Suprapubic skin (tissue), 4 donors: ENCODE data around the gene OPTN. TPM values are rescaled to one million over a fixed set of nuclear protein-coding genes. Genes with fewer than 3 reads are reported as not detected.
"Not testable (repeated sequence)": the region's sequence is repeated elsewhere in the genome, so short reads cannot be mapped to it uniquely, and the experiment has no call there.

Experiments used
- DNase-seq, 2 donors: peaks; one replicate each; pipeline ENCODE4 v3.0.0-alpha.2; 2019; ENCODE audit warnings: low spot score in 2 of 2
- H3K27ac ChIP-seq: fragments of 200-600 bp; sonication (generic); one replicate; pipeline ENCODE4 v1.5.1; 2019
- H3K27me3 ChIP-seq: fragments of 200-600 bp; sonication (generic); one replicate; pipeline ENCODE4 v1.5.1; 2019
- H3K36me3 ChIP-seq: fragments of 200-600 bp; sonication (generic); one replicate; pipeline ENCODE4 v1.5.1; 2019
- H3K4me1 ChIP-seq: fragments of 200-600 bp; sonication (generic); one replicate; pipeline ENCODE4 v1.5.1; 2019
- H3K4me3 ChIP-seq: fragments of 200-600 bp; sonication (generic); one replicate; pipeline ENCODE4 v1.5.1; 2019; ENCODE audit warnings: mild to moderate bottlenecking
- H3K9me3 ChIP-seq: fragments of 200-600 bp; sonication (generic); one replicate; pipeline ENCODE4 v1.5.1; 2019
- EP300 ChIP-seq: sonication (generic); formaldehyde crosslinking; IDR thresholded peaks from one replicate; pipeline ENCODE4 v1.6.1; 2017; ENCODE audit warnings: antibody characterized with exemption
- POLR2A ChIP-seq, 2 donors: fragments of 450-650 bp; IDR thresholded peaks; one replicate each; pipeline ENCODE4 v1.6.1; 2017; ENCODE audit warnings: antibody characterized with exemption in 2 of 2, mild to moderate bottlenecking in 2 of 2, moderate library complexity in 2 of 2
- POLR2AphosphoS5 ChIP-seq, 3 donors: sonication (generic); formaldehyde crosslinking; IDR thresholded peaks; one replicate each; pipeline ENCODE4 v1.6.1; 2017; ENCODE audit warnings: antibody characterized with exemption in 3 of 3
- WGBS: methylation state at CpG from one replicate; pipeline ENCODE4 v1.1.5; 2018; 5-methylcytosine and 5-hydroxymethylcytosine counted together
- total RNA-seq, 4 donors: library from RNA; depleted of rRNA; stranded (reverse); fragments of >200 nt; gene quantifications; one replicate each; pipeline ENCODE4 v1.1.0, GENCODE V29; 2016
- TF ChIP-seq, protein P1 (sequence below), 2 donors: fragments of 200-600 bp in 1 of 2; fragments of 450-650 bp in 1 of 2; sonication (generic) in 1 of 2; IDR thresholded peaks; one replicate each; pipeline ENCODE4 v1.5.1; 2016 to 2019; ENCODE audit warnings: antibody characterized with exemption in 2 of 2, mild to moderate bottlenecking in 1 of 2, moderate library complexity in 1 of 2

OPTN gene
- total RNA-seq, 4 donors from 2014 or later: 43.7 to 75.6 (median 62.5) TPM

DNA sequence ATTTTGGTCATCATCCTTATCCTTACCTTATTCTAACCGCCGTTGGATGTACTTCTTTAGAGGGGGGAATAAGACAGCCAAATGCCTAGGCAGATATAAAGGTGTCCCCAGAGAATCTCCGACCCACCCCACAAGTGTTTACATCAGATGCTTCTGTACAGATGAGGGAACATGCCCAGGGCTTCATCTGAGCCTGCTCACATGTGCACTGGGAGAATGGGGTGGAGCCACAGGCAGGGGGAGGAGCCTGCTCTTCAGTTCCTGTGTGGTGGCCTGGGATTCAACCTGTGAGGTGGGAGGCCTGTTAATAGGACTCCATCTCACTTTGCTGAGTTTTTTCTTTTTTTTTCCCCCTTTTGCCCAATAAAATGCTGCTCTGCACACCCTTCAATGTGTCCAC, 27.6 kb upstream of the OPTN start:
- Histone ChIP-seq H3K27me3 (no peaks in the 10 kb centered on the region), H3K4me3 (no peak overlapping the region), H3K27ac (no peak overlapping the region), H3K9me3 (no peaks in the 10 kb centered on the region), H3K36me3 (no peaks in the 10 kb centered on the region), H3K4me1 (peaks cover 12% of the 10 kb centered on the region)
- WGBS: 97% methylated on average over 3 of the region's 3 CpGs
- DNase-seq: no peak
- no peak for TF ChIP-seq POLR2A (IDR thresholded peaks at IDR 0.05)
- TF ChIP-seq, protein P1, sequence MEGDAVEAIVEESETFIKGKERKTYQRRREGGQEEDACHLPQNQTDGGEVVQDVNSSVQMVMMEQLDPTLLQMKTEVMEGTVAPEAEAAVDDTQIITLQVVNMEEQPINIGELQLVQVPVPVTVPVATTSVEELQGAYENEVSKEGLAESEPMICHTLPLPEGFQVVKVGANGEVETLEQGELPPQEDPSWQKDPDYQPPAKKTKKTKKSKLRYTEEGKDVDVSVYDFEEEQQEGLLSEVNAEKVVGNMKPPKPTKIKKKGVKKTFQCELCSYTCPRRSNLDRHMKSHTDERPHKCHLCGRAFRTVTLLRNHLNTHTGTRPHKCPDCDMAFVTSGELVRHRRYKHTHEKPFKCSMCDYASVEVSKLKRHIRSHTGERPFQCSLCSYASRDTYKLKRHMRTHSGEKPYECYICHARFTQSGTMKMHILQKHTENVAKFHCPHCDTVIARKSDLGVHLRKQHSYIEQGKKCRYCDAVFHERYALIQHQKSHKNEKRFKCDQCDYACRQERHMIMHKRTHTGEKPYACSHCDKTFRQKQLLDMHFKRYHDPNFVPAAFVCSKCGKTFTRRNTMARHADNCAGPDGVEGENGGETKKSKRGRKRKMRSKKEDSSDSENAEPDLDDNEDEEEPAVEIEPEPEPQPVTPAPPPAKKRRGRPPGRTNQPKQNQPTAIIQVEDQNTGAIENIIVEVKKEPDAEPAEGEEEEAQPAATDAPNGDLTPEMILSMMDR (IDR thresholded peaks at IDR 0.05): no peak
- no peak for TF ChIP-seq EP300
- TF ChIP-seq POLR2AphosphoS5 (IDR thresholded peaks at IDR 0.05): no peak

DNA sequence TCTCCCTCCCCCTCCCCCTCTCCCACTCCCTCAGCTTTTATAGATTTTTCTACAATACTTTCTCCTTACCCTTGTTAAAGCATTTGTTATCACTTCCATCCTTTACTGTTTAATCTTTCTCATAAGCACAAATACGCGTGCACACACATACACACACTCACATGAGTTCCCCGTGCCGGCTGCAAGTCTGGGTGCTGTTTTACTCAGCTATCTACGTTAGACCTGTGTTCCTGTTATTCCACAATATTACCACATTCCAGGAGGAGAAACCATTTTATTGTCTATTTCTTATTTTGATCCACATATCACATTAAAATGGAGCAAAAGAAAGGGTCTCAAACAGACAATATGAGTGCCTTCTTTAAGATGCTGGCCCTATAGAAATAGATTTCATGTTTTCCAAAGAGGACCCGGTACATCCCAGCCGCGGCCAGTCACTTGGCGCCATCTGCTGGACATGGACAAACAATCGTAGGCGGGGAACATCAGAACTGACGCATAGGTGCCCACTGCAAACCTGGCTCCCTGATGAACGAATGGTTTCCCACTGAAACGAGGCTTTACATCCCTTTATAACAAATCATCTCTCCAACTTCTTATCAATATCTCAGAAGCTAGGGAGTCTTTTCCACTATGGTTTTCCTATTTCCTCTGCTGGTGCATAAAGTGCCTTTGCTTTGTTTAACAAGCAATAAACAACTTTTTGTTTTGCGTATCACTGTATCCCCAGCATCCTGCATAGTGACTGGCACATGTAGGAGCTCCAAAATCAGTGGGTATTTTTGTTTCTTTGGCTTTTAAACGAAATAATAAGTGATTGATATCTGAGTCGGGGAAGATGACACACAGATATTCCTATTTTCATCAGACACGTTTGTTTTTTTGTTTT, 25.2 kb upstream of the OPTN start:
- no peak for TF ChIP-seq POLR2A (IDR thresholded peaks at IDR 0.05)
- TF ChIP-seq, protein P1 (IDR thresholded peaks at IDR 0.05): peak; percentile 50 to 76
- no peak for TF ChIP-seq POLR2AphosphoS5 (IDR thresholded peaks at IDR 0.05)
- no peak for TF ChIP-seq EP300
- no peaks in the 10 kb centered on the region for H3K36me3 ChIP-seq
- H3K27ac ChIP-seq: no peak overlapping the region
- DNase-seq: no peak
- 26% methylated on average over 18 of the region's 18 CpGs for WGBS
- H3K4me1 ChIP-seq: peaks cover 6% of the 10 kb centered on the region
- no peak overlapping the region for H3K4me3 ChIP-seq
- peaks cover 6% of the 10 kb centered on the region for H3K9me3 ChIP-seq
- no peaks in the 10 kb centered on the region for H3K27me3 ChIP-seq

DNA sequence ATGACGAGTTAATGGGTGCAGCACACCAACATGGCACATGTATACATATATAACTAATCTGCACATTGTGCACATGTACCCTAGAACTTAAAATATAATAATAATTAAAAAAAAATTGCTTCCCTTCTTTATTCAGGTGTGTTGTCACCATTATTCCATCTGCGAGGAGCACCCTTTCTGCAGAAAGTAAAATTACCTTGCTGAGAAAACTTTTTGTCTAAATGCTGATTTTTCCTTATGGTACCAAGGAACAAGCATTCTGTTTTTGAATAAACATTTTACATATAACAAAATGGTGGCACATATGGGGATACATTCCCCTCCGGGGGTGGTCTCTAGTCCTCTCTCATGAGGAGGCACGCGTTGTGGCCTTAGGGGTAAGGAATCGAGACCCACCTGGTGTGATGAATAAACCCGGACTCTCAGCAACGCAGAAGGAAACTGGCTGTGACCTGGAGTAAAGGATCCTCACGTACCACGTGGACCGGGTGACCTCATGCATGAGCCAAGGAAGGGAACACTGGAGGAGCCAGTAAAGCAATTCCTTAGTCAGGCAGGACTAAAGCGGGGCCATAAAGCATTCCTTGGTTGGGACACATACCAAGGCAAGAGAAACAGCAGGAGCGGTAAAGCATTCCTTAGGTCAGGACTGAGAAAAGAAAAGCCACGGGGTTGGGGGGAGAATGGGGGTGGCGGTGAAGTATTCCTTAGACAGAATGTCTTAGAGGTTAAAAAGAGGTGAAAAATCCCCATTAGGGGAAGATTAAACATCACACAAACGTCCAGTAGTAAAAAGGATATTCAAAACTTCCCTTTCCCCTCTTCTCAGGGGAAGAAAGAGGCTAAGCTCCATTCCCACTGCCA, 20.8 kb upstream of the OPTN start:
- Histone ChIP-seq H3K27ac (no peak overlapping the region), H3K4me3 (no peak overlapping the region), H3K9me3 (peaks cover 22% of the 10 kb centered on the region), H3K36me3 (no peaks in the 10 kb centered on the region), H3K27me3 (no peaks in the 10 kb centered on the region), H3K4me1 (peaks cover 6% of the 10 kb centered on the region)
- DNase-seq: no peak
- no peak for TF ChIP-seq POLR2AphosphoS5 (IDR thresholded peaks at IDR 0.05)
- no peak for TF ChIP-seq POLR2A (IDR thresholded peaks at IDR 0.05)
- no peak for TF ChIP-seq EP300
- TF ChIP-seq, protein P1 (IDR thresholded peaks at IDR 0.05): no peak
- WGBS: 87% methylated on average over 16 of the region's 16 CpGs

DNA sequence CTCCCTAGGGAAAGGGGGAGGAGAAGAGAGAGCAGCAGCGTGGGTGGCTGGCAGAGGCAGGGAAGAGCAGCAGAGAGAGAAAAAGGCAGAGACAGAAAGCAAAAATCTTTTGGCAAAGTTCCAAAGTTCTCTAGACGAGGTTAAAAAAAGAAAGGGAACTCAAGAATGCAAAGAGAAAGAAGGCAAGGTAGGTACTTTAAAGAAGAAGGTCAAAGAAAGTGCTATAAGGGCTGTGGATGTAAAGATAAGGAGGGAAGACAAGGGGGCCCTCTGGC, 20.2 kb upstream of the OPTN start:
- H3K4me1 ChIP-seq: peaks cover 3% of the 10 kb centered on the region
- H3K4me3 ChIP-seq: no peak overlapping the region
- no peak overlapping the region for H3K27ac ChIP-seq
- H3K36me3 ChIP-seq: no peaks in the 10 kb centered on the region
- 5% methylated on average over 2 of the region's 2 CpGs for WGBS
- no peak for TF ChIP-seq POLR2A (IDR thresholded peaks at IDR 0.05)
- TF ChIP-seq, protein P1 (IDR thresholded peaks at IDR 0.05): no peak
- TF ChIP-seq EP300: no peak
- TF ChIP-seq POLR2AphosphoS5 (IDR thresholded peaks at IDR 0.05): no peak
- peaks cover 22% of the 10 kb centered on the region for H3K9me3 ChIP-seq
- H3K27me3 ChIP-seq: no peaks in the 10 kb centered on the region
- DNase-seq: no peak

DNA sequence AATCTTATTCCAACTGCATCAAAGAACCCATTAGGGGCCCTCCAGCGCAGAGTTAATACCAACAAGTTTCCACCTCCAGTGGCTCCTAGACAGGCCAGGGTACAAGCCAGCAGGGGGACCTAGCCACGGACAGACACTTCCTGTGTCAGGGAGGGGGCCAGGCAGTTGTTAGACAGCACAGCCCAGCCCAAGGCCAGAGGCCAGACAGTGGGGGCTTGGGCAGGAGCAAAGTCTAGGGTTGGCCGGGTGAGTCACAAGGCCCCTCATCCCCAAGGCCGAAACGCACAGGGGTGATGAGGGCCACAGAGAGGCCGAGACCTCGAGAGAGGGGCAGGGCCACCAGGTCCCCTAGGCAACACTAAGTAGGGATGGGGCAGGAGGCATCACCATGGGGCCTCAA, 19.3 kb upstream of the OPTN start:
- TF ChIP-seq, protein P1 (IDR thresholded peaks at IDR 0.05): no peak
- TF ChIP-seq POLR2A (IDR thresholded peaks at IDR 0.05) (no peak), POLR2AphosphoS5 (IDR thresholded peaks at IDR 0.05) (no peak), EP300 (no peak)
- 79% methylated on average over 7 of the region's 7 CpGs for WGBS
- DNase-seq: no peak
- Histone ChIP-seq H3K9me3 (peaks cover 22% of the 10 kb centered on the region), H3K36me3 (no peaks in the 10 kb centered on the region), H3K27me3 (no peaks in the 10 kb centered on the region), H3K27ac (no peak overlapping the region), H3K4me3 (no peak overlapping the region), H3K4me1 (no peaks in the 10 kb centered on the region)

DNA sequence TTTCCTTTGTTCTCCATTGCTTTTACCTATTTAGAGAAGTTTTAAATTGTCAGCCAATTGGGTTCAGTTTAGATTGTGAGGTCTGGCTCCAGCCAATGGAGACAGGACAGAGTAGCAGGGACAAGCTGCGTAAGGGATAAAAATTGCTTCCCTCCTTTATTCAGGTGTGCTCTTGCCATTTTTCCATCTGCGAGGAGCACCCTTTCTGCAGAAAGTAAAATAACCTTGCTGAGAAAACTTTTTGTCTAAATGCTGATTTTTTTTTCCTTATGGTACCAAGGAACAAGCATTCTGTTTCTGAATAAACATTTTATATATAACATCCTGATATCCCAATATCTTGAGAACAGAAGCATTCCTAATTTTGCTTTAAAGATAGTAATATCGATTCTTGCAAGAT, 16.3 kb upstream of the OPTN start:
- 92% methylated on average over 3 of the region's 3 CpGs for WGBS
- H3K4me3 ChIP-seq, H3K27ac ChIP-seq, DNase-seq, H3K27me3 ChIP-seq, H3K4me1 ChIP-seq, H3K36me3 ChIP-seq: not testable (repeated sequence)
- H3K9me3 ChIP-seq: peaks cover 22% of the 10 kb centered on the region
